Hematopoietic multipotent progenitor cell treated with erythropoietin and hydrocortisone succinate and interleukin-3 and kit ligand, for 4 days (in vitro differentiated cells): Measurements from ENCODE around the gene SDK1.
"Not testable (repeated sequence)": the region's sequence is repeated elsewhere in the genome, so short reads cannot be mapped to it uniquely, and the experiment has no call there.

Experiments used
- DNase-seq: peaks from one replicate; pipeline ENCODE4 v3.0.0-alpha.2; 2015

The SDK1 gene

DNA sequence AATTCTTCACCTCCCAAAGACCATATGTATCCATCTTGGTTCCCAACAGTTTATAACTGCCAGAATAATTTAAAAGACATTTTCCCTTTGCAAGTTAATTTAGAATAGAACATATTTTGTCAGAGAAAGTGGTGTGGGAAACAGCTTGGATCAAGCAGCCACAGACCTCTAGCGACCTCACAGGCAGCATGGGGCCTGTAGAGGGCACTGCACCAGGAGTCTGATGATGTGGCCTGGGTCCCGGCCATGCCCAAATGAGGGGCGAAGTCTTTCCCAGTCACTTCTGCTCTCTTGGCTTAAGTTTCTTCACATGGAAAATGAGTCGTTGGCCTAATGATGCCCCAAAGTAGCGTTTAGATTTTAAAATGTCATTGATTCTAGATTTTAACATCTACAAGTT is 243.2 kb downstream of the SDK1 start:
- DNase-seq: no peak

DNA sequence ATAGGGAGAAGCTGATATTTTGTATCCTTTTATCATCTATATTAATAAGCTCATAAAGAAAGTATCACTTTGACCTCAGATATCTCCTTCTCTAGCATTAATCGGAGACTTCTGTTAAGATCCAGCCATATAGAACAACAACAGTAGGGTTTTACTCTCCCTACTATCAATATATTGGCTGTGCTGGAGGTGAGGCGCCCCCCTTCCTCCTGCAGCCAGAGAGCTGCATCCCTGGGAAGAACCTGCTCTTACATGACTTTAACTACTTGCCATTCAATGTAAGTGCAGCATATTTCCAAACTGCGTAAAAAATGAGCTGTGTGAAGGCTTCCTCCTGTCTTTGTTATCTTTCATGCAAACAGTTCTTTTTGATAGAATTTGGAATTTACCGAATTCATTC is 247.8 kb downstream of the SDK1 start:
- DNase-seq: no peak

DNA sequence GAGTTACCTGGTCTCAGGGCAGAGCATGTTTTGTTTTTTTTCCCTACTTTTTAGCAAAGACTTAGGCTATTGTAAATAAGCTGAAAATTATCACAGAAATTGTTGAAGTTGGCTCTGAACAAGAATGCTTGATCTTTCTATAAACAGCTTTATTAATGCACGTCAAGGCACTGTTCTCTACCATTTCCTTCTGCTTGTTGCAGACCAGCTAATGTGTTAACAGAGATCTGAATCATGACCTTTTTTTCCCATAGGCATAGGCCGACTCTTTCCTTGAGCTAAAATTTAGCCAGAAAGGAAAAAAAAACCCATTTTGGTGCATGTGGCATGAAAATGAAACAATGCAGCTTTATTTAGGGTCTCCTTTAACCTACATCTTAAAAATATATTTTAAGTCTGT is 248.5 kb downstream of the SDK1 start:
- DNase-seq: no peak

DNA sequence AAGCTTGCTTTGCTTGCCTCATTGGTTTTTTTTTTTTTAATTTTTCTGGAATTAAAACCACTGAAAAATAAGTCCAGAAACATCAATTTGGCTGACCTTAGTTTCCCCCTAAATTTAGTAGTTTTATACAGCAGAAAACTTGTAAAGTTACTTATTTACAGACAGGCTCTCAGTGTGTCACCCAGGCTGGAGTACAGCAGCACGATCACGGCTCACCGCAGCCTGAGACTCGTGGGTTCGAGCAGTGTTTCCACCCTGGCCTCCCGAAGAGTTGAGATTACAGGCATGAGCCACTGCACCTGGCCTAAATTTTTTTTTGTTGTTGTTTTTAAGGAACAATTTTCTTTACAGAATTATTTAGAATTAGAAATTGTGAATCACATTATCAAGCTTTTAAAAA is 250.5 kb downstream of the SDK1 start:
- no peak for DNase-seq

DNA sequence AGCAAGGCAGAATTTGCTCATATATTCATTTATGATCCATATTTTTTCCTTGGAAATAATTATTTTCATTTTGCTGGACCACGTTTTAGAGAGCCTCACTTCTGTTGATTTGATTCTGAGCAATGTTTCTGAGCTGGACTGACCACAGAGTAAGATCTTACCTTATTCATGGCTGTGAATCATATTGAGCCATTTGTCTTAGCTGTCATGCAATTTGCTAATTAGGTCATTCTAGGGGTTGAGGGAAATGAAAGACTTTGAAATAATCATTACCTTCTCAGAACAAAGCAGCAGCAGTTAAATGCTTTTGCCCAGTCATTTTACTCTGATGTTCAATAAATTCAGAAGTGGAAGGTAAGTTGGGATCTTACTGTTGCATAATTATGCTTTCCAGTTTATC is 251.4 kb downstream of the SDK1 start:
- no peak for DNase-seq

DNA sequence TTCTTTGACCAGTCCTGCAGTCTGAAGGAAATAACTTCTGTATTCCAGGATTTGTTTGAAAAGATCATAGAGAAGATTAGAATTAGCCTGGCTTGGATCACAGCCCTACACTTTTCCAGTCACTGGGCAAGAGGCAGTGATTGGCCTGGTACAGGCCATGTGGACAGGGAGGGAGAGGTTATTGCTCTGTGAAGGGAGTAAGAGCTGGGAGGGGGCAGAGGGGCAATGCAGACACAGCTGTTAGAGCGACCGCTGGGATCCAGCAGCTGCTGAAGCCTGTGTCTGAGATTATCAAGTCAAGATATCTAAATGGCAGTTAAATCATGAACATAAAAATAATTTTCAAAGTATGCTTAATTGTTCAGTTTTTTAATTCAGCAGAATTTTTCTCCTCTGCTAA is 257.3 kb downstream of the SDK1 start:
- no peak for DNase-seq

DNA sequence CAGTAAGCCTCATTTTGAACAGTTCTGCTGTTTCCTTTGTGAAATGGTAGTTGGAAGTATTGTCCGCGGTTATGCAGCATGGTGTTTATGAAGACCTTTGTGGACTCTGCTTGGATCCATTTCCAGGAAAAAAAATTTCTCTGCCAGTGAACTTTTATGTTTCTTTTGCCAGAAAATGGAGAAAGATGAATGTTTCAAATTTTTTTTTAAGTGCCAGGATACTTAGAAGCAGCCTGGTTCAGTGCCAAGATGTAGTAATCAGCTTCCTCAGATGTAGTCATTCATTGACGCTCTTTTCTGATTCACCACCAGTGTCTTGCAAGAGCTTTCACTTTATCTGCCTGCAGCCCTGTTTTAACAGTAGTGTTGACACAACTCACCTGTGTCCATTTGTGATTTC is 258.2 kb downstream of the SDK1 start:
- DNase-seq: peak; percentile 10

DNA sequence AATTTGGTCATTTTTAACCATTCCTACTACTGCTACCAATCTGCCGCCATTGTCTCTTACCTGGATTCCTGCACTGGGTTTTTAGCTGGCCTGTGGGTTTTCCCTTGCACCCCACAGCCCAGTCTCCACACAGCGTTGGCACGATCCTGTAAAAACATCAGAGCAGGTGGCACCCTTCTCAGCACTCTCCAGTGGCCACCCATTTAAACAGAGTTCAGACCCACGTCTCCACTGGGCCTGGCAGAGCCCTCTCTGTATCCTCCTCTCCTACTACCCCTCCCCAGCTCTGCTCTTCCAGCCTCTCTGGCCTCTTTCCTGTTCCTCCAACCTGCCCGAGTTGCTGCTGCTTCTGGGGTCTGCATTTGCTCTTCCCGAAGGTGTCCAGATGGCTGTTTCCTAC is 259.4 kb downstream of the SDK1 start:
- DNase-seq: no peak

DNA sequence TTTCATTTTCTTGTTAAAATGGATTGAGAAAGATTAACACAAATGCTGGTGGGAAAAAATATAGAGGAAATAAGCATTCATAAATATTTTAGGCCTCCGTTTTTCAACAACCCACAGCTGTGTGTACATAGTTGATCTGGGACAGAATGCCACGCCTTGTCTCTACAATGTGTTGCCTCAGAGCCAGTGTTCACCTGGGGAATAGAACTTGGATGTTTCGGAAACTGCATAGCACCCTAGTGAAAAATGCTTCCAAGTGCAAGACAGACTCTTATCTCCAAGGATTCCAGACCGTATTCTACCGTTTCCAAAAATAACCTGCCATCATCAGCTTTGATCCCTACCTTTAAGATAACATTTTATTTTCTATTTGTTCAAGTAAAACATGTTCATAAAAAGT is 260.9 kb downstream of the SDK1 start:
- no peak for DNase-seq

DNA sequence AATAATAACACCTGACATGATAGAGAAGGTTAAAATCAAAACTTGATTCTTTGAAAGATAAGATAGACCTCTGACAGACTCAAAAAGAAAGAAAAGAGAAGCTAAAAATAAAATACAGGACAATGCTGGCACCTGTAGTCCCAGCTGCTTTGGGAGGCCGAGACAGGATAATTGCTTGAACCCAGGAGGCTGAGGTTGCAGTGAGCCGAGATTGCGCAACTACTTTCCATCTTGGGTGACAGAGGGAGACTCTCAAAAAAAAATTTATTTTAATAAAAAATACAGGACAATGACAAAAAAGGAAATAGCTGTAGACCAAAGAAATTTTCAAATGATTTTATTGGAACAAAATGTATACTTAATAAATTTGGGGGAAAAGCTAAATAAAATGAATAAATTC is 263.2 kb downstream of the SDK1 start:
- DNase-seq: no peak

DNA sequence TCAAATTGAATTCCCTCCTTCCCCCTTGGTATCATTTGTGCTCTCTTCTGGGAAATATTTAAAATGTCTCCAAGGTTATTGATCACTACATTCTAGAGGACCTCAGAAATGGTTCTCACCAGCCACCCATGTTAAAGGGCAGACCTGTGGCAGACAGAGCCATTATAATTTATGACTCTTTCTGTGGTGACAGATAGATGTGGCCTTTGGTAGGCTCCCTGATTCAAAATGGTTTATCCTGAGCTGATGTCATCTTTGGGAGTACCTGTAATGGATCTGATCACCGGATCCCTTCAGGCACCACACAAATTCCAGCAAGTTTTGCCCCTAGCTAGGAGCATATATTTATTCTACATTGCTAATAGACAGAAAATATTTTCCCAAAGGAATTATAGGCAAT is 267.5 kb downstream of the SDK1 start:
- no peak for DNase-seq

DNA sequence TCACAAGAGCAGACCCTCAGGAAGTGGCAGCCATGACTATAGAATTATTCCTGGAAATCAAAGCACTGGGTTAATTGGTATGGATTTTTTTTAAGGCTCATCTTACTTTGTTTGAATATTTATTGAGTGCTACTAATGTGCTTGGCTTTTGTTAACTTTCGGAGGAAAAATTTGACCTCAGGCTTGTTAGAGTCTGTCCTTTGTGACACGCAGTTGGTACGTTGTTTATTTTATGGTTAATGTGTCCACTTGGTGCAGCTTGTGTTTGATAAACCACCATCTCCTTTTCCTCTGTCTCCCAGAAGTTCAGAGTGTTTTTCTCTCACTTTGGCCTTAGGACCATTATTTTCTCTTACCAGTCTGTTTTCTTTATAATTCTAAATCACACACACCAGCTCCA is 268.6 kb downstream of the SDK1 start:
- no peak for DNase-seq

DNA sequence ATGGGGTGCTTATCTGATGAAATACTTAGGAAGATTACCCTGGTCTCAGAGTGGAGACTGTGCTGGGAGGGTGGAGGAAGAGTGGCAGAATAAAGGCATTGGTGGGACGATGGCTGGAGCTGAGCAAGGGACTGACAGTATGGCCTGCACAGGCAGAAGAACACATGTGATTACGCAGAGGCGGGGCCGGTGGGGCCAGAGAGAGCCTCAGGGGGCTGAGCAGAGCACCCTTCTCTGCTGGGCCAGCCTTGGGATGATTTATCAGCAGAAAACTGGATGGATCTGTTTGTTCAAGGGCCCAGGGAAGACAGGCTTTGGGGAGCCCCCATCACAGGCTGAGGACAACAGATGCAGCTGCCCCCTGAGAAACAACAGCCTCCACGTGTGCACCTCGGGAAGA is 272.1 kb downstream of the SDK1 start:
- DNase-seq: no peak

DNA sequence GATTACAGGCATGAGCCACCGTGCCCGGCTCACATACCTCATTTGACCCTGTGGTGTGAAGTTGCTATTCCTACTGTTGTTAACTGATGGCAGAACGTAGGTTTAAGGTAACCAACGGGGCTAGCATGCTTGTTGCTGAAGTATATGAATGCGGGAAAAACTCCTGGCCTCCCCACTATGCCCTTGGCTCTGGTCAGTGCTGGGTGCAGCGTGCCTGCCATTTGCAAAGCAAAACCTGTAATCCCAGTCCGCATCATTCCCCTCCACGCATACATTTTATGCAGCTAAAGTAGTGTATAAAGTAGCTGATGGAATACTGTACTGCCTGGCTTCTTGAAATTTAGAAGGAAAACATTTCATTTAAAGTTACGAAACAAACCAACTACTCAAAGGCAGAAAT is 273.3 kb downstream of the SDK1 start:
- no peak for DNase-seq

DNA sequence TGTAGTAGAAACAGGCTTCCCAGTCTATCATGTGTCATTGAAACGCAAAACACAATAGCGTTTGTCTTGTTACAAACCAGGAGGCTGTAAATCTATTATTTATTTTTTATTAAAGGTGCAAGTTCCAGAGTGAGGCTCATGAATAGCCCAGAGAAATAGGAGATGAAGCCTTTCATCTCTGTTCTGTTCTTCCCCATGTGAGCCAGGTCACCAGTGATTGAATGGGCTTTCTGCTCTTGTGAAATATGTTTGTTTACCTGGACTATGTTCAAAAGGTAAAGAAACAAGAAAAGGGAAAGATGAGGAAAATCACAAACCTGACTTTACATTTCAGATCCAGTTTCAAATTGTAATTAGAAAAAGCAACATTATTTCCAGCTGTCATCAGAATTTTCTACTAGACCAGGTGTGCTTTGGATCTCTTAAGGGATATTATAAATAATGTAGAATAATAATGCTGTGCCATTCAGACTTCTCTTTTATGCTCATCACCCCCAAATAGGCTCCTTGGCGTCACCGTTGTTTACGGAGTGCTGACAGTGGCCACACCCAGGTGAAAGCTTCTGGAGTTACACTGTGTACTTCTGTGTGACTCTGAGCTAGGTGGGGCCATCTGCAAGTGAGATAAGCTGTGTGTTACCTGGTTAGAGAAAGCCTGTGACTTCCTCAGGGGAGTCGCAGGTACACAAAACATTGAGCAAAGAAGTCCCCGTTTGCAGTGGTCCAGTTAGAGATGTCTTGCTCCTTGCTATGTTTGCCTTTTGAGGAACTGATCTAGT is 274.9 kb downstream of the SDK1 start:
- DNase-seq: no peak

DNA sequence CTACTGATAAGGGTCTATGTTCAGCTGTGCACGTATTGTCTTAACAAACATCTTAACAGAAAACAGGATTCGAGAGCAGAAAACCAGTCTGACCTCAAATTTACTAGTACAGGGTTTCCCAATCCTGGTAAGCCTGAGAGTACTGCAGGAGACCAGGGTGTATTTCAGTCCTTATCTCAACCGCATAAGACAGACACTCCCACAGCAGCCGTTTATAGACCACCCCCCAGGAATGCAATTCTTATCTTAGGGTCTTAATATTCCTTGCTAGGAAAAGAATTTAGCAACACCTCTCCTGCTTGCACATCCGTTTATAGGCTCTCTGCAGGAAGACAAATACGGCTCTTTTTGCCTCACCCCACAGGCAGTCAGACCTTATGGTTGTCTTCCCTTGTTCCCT is 277.3 kb downstream of the SDK1 start:
- no peak for DNase-seq

DNA sequence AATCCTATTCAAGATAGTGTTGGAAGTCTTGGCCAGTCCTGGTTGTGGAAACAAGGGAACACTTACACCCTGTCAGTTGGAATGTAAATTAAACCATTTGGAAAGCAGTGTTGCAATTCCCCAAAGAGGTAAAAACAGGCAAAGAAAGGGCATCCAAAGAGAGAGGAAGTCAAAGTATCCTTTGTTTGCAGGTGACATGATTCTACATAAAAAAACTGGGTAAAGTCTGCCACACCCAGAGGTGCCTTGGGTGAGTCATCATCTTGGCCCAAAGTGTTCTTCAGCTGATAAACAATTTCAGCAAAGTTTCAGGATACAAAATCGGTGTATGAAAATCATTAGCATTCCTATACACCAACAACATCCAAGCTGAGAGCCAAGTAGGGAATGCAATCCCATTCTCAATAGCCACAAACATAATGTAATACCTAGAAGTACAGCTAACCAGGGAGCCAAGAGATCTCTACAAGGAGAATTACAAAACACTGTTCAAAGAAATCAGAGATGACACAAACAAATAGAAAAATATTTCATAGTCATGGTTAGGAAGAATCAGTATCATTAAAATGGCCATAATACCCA is 278.7 kb downstream of the SDK1 start:
- no peak for DNase-seq

DNA sequence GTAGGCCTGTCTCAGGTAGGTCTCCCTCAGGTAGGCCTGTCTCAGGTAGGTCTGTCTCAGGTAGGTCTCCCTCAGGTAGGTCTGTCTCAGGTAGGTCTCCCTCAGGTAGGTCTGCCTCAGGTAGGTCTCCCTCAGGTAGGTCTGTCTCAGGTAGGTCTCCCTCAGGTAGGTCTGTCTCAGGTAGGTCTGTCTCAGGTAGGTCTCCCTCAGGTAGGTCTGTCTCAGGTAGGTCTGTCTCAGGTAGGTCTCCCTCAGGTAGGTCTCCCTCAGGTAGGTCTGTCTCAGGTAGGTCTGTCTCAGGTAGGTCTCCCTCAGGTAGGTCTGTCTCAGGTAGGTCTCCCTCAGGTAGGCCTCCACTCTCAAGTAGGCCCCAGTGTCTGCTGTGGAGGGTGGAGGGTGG is 281.1 kb downstream of the SDK1 start:
- DNase-seq: not testable (repeated sequence)

DNA sequence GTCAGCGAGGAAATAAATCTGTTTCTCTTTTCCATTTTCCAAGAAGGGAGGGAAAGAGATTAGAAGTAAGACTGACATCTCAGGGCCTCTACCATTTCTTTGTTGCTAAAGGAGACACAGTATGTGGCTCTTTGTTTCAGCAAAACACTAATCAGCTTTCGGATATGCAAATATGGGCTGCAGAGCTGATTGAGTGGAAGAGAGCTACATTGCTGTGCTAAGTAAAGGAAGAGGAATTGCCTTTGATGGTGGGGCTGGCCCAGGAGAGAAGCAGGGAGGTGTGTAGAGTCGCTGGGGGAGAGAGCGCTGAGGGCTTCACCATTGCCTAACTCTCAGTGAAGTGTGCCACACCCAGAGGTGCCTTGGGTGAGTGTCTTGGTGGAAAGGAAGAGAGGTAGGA is 284.8 kb downstream of the SDK1 start:
- DNase-seq: no peak

DNA sequence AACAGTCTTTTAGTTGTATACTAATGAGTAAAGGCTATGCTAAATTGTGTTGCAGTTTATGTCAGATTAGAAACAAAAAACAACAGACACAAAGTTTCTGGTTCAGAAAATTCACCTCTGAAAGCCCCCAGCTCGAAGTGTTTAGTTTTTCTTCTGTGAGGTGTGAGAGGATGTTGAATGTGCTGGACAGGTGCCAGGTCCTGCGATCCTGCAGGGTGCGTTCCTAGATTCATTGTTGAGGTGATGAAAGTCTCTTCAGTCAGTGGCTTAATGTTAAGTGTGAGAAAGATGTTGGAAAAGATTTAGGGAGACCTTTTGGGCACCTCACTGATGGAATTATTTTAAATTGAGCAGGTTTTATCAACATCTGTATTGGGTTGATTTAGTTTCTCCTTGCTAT is 287.3 kb downstream of the SDK1 start:
- DNase-seq: no peak

DNA sequence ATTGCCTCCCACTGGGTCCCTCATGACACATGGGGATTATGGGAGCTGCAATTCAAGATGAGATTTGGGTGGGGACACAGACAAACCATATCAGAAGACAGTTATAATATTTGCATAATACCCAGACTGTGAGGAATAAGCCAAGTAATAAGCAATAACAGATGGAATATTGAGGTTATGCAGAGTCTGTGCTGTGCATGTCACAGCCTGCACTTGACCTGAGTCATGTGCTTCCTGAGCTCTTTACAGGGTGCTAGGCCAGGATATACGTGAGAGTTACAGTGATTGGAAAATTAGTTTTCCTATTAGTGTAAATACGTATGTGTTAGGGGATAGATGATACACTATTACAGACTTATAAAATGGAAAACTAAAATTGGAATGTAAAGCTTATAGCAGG is 288.7 kb downstream of the SDK1 start:
- DNase-seq: no peak

DNA sequence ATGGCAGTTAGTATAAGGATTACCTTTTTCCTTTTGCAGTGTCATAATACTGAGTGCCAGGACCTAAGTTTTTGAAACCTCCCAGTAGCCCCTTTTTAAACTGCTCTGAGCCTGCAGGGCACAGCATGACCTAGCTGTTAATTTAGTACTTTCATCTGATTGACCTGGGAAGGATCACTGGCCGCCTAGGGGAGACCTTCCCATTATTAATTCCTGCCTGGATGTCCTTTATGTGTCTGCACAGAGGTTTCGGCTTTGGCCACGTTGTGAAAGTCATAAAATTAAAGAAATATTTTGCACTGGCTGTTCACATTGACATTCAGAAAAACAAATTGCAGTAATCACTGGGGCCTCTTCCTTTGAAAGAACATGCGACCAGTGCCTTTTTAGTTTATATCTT is 290.2 kb downstream of the SDK1 start:
- DNase-seq: no peak

DNA sequence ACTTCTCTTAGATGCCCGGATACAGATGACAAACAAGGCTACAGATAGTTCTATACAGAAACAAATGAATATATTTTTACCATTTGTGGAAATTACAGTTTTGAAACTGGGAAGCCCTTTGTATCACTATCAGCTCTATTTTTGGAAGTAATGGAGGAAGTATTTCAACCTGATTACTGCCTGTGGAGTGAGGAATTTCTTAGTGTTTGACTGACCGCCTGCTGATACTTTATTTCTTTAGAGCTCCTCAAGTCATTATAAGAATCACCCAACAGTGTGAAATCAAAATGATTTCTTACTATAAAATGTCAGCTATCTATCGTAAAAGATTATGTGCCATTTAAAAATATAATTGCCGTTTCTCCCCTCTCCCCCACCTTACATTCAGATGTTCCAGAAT is 290.9 kb downstream of the SDK1 start:
- no peak for DNase-seq

DNA sequence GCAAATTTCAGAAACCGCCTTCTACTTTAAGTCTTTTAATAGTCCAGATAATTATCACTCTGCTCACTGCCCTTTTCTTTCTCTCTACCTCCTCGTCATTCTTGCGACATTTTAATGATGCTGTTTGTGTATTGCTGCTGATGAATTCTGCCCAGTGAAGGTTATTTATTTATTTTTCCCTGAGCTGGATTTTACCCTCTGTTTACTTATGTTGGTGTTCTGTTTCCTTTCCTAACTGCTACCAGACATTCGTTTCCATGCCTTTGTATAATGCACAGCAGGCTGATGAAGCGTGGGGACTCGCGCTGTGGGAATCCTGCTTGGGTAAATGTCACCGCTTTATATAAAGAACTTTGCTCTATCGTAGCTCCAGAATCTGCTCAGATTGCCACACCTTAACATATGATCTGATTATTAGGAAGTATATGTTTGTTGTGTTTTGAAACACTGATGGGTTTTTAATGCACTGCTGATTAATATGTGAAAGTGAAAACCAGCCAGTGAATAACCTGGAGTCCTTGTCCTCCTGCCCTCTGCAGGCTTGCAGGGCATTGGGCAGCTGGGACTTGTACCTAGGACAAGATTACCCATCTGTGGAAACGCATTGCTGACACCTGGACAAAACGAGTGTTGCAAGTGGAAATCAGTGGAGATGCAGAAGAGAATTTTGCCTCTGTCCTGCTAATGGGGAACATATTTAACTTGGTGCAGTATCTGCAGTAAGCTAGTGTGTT is 291.5 kb downstream of the SDK1 start:
- DNase-seq: no peak

DNA sequence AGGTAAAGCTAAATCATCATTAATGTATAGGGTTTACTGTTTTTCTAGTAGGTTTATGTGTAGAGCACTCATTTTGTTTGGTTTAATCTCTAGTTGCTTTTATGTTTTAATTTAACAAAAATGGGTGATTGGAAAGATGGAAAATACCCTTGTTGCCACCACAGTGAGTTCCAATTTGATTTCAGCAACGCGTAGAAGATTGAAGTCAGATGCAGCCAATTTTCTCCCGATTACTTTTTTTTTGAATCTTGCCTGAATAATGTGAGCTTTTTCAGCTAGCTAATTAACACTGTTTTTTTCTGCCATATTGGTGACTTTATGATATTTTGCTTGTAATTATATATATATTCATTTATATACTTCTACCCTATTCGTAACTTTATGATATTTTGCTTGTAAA is 293.8 kb downstream of the SDK1 start:
- DNase-seq: no peak
